NCI-H1930 (cell line): Measurements from ENCODE around the gene DPT.

Experiments
- DNase-seq, 2 experiments: peaks; one replicate each; lab custom pipeline; 2025; lab: John Stamatoyannopoulos, UW

DPT gene

GRCh38 chr1:168735974-168736373 lies 7.0 kb upstream of the DPT start:
- DNase-seq = no peak

DNA sequence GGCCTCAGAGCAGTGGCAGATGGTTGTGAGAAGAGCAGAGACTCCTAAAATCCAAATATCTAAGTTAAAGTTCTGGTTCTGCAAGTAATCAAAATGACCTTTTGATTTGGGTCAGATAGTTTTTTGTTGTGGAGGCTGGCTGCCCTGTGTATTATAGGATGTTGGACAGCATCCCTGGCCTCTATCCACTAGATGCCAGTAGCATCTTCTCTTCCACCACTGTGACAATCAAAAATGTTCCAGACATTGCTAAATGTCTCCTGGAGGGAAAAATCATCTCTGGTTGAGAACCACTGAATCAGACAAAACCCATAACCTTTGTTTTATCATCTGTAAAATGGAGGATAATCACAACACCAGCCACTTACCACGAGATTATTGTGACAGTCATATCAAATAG lies 5.9 kb upstream of the DPT start:
- no peak for DNase-seq

DNA sequence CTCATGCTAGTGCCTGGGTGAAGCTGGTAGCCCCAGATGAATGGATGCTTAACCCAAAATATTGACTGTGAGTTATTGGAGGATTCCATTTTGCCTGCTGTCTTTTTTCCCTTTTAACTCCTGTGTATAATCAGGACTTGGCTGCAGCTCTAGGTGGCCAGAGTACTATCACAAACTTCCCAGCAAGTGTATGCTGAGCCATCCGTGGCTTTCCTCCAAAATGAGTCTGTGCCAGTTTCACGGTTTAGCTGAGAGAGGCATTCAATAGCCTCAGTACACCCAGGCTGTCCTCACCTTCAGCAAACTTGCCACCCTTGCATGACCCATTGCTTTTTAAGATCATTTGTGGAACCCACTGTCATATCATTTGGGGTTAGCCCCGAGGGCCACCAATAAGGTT lies 5.3 kb upstream of the DPT start:
- no peak for DNase-seq

GRCh38 chr1:168733241-168733640 lies 4.2 kb upstream of the DPT start:
- no peak for DNase-seq

DNA sequence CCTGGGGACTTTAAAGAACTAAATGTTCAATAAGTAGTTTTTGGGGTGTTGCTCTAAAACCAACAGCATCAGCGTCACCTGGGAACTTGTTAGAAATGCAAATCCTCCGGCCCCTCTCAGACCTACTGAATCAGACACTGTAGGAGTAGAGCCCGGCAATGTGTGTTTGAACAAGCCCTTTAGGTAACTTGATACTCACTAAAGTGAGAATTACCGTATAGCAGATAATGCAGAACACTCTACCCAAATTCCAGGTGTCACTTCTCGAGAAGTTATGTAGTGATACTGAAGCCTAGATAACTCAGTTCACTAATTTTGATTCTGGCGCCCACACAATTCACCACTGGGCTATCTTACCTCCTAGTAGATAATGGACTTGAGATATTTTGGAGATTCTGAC lies 3.7 kb upstream of the DPT start:
- DNase-seq = no peak

GRCh38 chr1:168731244-168731953 lies 2.4 kb upstream of the DPT start:
- DNase-seq = no peak

DNA sequence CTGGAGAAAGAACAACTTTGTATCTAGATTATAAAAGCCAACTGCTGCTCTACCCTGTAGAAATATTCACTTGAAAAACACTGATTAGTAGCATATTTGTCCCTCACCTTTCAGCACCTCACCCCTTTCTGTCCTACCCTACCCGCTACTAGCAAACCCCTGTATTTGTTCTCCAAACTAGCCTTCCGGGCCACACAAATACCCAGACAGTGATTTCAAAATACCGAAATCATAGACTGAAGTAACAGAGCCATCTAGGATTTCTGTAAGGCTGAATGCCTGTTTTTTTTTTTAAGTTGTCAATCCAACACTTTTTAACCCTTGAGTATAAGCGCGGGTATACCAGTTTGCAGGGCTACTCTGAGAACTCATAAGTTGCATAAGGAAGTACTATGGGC lies 398 bp upstream of the DPT start:
- DNase-seq = no peak

DNA sequence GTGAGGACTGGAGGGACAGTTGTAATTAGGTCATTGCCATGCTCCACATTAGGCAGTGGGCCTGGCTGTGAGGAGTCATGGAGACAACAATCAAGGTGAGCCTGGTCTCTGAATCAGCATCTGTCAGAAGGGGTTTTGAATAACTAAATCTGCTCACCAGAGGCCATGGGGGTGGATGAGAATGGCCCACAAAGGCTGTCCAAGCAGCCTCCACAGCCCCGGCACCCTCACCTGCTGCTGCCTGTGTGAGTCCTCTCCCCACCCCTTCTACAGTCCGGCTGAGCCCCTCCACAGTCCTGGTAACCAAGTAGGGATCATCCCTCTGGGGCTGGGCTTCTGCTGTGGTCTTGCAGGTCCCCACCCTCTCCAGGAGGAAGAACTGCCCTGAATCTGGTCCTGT lies 2.3 kb downstream of the DPT start:
- DNase-seq = no peak

DNA sequence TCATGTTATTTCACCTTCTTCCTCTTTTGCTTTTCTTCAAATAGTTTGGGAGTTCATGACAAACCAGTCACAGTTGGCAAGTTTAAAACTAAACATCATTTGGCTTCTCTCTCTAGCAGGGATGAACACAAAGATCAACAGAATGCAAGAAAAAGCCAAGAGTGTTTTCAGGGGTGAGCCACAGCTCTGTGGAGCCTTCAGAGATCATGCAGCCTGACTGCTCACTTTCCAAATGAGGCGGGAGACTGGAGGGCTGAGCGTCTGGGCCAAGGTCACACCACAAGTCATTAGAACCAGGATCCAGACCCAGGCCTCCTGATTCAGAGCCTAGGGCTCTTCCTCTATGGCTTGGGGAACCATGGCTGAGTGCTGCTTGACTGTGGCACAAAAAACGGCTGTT lies 2.7 kb downstream of the DPT start:
- no peak for DNase-seq

GRCh38 chr1:168725831-168726230 lies 3.2 kb downstream of the DPT start:
- no peak for DNase-seq

- DNase-seq = no peak
Measured at GRCh38 chr1:168725060-168725459, 3.9 kb downstream of the DPT start.

DNA sequence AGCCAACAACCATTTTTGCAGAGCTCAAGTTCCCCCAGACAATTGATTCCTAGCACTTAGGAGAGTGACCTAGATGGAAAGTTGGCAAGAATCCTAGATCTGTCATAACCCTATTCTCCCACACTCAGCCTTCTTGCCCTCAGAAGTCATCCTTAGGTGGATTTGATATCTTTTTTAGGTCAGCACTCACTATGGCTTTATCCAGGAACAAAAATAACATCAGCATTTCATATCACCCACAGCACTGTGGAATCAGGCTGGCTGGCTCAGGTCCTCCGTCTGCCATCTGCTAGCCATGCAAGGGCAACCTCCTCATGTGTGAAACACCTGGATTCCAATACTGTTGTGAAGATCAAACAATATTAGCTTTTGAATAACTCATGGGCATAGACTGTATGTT lies 6.0 kb downstream of the DPT start:
- no peak for DNase-seq

DNA sequence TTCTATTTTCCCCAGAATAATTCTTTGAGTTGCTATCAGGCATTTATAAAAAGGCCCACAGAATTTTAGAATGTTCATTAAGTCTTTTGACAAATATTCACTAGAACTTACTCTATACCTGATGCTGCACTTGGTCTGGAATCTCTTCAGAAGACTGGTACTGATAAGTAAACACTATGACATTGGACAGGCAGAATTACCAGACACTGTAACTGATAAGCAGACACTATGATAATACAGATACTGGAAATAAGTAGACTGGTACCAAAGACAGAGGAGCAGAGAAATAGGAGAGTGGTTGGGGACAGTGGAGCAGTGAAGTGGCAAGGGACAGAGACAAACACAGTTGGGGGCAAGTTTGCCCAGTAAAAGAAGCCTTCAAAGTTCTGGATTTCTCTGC lies 8.2 kb downstream of the DPT start:
- DNase-seq = no peak

DNA sequence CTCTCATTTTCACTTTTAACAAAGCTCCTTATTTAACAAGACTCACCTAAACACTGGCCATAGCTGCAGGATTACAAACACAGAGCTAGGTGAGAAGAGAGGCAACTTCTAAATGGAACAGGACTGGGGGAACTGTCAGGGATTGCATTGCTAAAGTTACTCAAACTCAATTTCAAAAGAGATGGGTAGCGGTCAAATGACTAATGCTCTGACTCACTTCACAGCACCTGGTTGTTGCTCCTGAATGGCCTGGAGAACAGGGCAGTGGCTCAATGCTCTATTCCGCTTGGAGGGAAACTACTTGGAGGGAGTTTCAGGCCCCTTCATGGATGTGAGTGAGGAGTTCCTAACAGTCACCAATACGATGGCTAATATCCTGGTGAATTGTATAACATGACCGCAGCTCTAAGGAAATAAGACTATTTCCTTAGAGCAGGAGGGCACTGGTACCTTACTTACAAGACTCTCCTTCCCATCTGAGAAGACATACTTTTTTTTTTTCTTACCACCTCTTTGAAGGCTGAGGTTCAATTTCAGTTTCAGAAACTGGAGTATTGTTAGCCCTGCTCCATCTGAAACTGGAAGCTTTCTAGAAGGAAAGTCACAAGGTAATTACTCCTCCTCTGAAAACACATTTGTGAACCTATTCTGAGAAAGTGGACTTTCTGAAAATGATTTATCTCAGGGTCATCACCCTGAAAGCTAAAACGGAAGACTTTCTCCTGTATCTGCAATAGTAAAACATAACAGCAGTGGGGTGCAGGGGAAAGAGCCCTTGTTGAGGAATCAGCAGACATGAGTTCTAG lies 9.5 kb downstream of the DPT start:
- no peak for DNase-seq

GRCh38 chr1:168717906-168718891 lies 10.8 kb downstream of the DPT start:
- no peak for DNase-seq

DNA sequence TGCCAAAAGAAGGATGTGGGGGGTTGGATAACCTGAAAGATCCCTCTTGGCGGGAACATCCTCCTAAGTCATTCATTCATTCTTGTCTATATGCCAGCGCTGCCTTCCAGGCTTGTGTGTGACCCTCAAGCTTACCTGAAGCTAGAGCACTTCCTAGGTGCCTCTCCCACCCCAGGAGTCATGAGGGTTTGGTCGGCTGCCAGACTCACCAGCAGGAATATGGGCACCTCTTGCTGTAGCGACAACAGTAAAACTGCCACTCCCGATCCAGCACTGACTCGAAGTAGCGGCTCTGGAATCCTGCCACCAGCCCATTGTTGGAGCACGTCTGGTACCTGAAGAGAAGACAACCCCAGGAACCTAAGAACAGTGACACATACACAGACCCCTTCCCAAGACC lies 15.0 kb downstream of the DPT start:
- no peak for DNase-seq

DNA sequence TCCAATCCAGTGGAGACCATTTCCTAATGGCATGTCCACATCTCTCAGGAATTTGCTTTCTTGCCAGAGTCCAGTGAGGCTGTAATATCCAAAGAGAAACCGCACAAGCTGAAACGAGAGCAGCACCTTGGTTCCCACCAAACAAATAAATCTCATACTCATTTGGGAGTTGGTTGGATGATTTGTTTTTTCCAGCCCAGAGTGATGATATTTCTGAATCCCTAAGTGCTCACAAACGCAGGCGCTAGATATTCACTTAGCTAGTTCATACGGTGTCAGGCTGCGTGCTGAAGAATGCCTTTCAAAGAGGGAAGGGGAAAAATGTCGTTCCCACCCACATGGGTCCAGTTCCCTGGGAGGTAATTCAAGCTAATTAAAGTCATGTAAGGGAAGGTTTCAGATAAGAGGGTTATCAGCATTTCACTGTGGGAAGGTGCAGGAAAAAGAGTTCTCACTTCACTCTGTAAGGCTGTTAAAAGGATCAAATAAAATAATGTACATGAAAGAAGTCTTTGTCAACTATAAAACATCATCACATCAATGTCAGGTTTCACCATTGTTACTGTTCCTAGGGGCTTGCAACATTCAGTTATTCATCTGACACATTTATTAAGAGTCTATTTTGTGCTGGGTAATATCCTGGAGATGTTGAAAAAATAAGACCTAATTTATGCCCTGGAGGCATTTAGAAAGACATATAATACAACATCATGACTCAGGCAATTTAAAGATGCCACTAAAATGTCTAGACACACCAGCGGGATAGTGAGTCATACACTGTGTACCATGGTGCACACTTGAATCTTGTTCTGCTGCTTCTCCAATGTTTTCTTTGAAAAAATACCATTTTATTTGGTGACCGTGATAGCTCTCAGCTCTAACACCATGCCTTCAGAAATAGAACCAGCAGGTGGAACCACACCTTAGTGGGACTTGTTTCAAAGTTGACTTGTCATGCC lies 19.3 kb downstream of the DPT start:
- DNase-seq = no peak

DNA sequence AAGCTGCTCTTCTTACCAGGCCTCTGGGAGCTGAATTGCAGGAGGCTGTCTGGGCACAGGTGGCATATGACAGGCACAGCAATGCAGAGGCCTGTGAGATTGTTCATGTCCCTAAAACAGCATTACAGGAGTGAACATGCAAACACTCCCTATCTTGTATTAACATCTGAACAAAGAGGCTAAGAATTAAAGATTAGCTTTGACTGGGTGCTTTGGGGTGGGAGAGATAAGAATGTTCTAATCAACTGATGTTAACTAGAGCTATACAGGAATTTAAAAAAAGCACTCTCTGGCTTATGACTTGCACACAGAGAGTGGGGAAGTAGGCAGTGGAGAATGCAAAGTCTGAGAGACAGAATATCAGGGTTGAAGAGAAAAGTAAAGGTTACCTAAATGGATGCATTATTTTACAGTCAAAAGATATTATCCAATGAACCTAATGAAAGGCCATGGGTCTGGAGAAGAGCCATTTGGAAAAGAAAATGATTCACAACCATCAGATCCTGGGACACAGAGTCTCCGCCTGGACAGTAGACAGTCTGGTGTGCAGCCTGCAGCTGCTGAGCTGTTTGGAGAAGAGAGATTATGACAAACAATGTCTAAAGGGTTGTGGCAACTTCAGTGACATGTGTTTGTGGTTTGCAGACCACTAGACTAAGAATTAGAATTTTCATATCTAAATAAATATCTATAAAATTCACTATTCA lies 20.2 kb downstream of the DPT start:
- DNase-seq = no peak

- DNase-seq = no peak
Measured at GRCh38 chr1:168706391-168706992, 22.5 kb downstream of the DPT start.

GRCh38 chr1:168700575-168701268 lies 28.3 kb downstream of the DPT start:
- no peak for DNase-seq
